HG02884 (cell line): ENCODE results near the gene ITFG2.

Experiments used
- ATAC-seq: cut with Tn5 transposase; IDR thresholded peaks from one replicate; pipeline ENCODE4 v1.9.1; 2021; ENCODE audit warnings: mild to moderate bottlenecking, moderate library complexity; ENCODE audit not compliant: unreplicated experiment

The ITFG2 gene

GRCh38 chr12:2826721-2827515, 14.4 kb downstream of the ITFG2 start:
- no peak for ATAC-seq

GRCh38 chr12:2829275-2829674, 16.8 kb downstream of the ITFG2 start:
- ATAC-seq = no peak

GRCh38 chr12:2832550-2833127, 20.2 kb downstream of the ITFG2 start:
- no peak for ATAC-seq

- no peak for ATAC-seq
Observed at GRCh38 chr12:2833327-2833726, 20.9 kb downstream of the ITFG2 start.

GRCh38 chr12:2833810-2834209, 21.3 kb downstream of the ITFG2 start:
- ATAC-seq = no peak

- ATAC-seq = no peak
Observed at GRCh38 chr12:2834581-2835491, 22.4 kb downstream of the ITFG2 start, which contains the start of gene NRIP2. Gene NRIP2 (minus strand): TSS chr12:2835035. CDS start chr12:2834983, 52 bp downstream.

- ATAC-seq = no peak
Observed at GRCh38 chr12:2835691-2836403, 23.4 kb downstream of the ITFG2 start.

GRCh38 chr12:2836574-2836973, 24.1 kb downstream of the ITFG2 start:
- ATAC-seq = no peak

GRCh38 chr12:2841056-2841650, 28.7 kb downstream of the ITFG2 start:
- no peak for ATAC-seq

- no peak for ATAC-seq
Observed at GRCh38 chr12:2842948-2843347, 30.5 kb downstream of the ITFG2 start.

GRCh38 chr12:2844786-2845185, 32.3 kb downstream of the ITFG2 start:
- ATAC-seq = no peak

GRCh38 chr12:2845280-2845679, 32.8 kb downstream of the ITFG2 start:
- ATAC-seq = no peak

- no peak for ATAC-seq
Observed at GRCh38 chr12:2851931-2852330, 39.5 kb downstream of the ITFG2 start.

- no peak for ATAC-seq
Observed at GRCh38 chr12:2853626-2854025, 41.2 kb downstream of the ITFG2 start.

- ATAC-seq = no peak
Observed at GRCh38 chr12:2854669-2855453, 42.4 kb downstream of the ITFG2 start.

GRCh38 chr12:2855546-2855945, 43.1 kb downstream of the ITFG2 start:
- ATAC-seq = no peak

- no peak for ATAC-seq
Observed at GRCh38 chr12:2856051-2856450, 43.6 kb downstream of the ITFG2 start.

- no peak for ATAC-seq
Observed at GRCh38 chr12:2857021-2857431, 44.6 kb downstream of the ITFG2 start, which contains the start of gene TEX52. Gene TEX52 (minus strand): TSS chr12:2857039. CDS start chr12:2857026, 13 bp downstream.

GRCh38 chr12:2857576-2857975, 45.1 kb downstream of the ITFG2 start:
- ATAC-seq = no peak

- no peak for ATAC-seq
Observed at GRCh38 chr12:2858334-2858733, 45.9 kb downstream of the ITFG2 start.
